Measurements from ENCODE around the gene ITPR2.
"Not testable (repeated sequence)": the region's sequence is repeated elsewhere in the genome, so short reads cannot be mapped to it uniquely, and the experiment has no call there.

ITPR2 gene

DNA sequence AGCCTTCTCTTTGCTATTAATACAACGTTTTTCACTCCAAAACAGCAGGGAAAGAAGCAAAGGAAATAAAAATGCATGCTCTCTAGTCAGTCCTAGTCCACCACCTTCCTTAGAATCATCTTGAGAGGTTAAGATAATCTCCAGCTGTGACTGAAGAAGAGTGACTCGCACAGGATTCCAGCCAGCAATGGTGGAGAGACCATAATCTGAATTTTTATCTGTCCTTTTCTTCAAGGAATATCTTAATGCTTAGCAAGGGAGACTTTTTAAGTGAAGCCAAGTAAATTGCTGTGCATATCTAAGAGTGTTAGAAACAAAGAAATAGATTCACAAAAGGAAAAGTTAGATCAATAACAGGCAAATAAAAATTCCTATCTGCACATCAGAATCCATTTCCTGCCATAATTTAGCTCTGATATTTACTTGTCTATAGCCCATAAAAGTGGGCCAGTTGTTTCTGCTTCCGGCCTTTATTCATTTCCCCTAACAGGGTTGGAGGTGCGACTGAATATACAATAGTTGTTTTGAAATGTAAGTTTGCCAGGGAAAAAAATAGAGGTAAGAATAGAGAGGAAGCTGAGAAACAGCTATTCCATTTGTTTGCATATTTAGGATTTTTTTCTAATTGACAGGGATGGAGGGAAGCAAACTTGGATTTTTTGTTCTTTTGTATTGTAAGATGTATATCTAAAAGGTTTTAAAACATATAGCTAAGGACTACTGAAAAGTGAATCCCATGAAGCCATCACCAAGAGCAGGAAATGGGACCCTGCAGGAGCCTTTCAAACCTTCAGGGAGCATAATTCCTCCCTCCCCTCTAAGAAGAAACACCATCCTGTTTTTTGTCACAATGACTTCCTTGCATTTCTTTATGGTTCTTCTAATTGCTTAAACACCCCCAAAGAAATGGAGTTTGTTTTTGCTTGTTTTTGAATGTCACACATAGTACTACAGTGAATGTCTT is 154.0 kb downstream of the ITPR2 start:
- TF ChIP-seq, protein P1, sequence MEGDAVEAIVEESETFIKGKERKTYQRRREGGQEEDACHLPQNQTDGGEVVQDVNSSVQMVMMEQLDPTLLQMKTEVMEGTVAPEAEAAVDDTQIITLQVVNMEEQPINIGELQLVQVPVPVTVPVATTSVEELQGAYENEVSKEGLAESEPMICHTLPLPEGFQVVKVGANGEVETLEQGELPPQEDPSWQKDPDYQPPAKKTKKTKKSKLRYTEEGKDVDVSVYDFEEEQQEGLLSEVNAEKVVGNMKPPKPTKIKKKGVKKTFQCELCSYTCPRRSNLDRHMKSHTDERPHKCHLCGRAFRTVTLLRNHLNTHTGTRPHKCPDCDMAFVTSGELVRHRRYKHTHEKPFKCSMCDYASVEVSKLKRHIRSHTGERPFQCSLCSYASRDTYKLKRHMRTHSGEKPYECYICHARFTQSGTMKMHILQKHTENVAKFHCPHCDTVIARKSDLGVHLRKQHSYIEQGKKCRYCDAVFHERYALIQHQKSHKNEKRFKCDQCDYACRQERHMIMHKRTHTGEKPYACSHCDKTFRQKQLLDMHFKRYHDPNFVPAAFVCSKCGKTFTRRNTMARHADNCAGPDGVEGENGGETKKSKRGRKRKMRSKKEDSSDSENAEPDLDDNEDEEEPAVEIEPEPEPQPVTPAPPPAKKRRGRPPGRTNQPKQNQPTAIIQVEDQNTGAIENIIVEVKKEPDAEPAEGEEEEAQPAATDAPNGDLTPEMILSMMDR (IDR thresholded peaks at IDR 0.05) = no peak

DNA sequence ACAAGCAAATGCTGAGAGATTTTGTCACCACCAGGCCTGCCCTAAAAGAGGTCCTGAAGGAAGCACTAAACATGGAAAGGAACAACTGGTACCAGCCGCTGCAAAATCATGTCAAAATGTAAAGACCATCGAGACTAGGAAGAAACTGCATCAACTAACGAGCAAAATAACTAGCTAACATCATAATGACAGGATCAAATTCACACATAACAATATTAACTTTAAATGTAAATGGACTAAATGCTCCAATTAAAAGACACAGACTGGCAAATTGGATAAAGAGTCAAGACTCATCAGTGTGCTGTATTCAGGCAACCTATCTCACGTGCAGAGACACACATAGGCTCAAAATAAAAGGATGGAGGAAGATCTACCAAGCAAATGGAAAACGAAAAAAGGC is 161.5 kb downstream of the ITPR2 start:
- H3K27me3 ChIP-seq; H3K4me1 ChIP-seq; H3K27ac ChIP-seq; H3K4me3 ChIP-seq; H3K36me3 ChIP-seq; intact Hi-C loops (cut with DNase I; ENCODE audit: low total_unique reads); H3K9me3 ChIP-seq; DNase-seq: not testable (repeated sequence)

More for the DNA sequence above, 154.0 kb downstream of the ITPR2 start:
- Histone ChIP-seq H3K4me1 (no peaks in the 10 kb centered on the region), H3K4me3 (no peak overlapping the region), H3K27me3 (no peaks in the 10 kb centered on the region), H3K9me3 (peaks cover 0 to 7% (median 0%) of the 10 kb centered on the region in 3 donors), H3K27ac (no peak overlapping the region), H3K36me3 (peaks cover 9 to 24% (median 17%) of the 10 kb centered on the region in 3 donors)
- no peak for DNase-seq
- intact Hi-C loops (cut with DNase I; ENCODE audit: low total_unique reads) = no loop called here

DNA sequence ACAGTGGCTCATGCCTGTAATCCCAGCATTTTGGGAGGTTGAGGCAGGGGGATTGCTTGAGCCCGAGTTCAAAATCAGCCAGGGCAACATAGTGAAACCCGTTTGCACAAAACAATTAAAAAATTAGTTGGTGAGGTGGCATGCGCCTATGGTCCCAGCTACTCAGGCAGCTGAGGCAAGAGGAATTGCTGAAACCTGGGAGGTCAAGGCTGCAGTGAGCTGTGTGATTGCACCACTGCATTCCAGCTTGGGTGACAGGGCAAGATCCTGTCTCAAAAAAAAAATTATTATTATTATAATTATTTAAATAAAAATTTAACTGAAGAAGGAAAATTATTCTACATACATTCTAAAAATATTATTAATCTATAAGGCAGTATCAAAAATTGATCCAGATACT is 164.1 kb downstream of the ITPR2 start:
- Histone ChIP-seq H3K4me3 (no peak overlapping the region), H3K9me3 (no peaks in the 10 kb centered on the region), H3K4me1 (no peaks in the 10 kb centered on the region), H3K36me3 (peaks cover 9 to 13% (median 9%) of the 10 kb centered on the region in 3 donors), H3K27ac (no peak overlapping the region), H3K27me3 (no peaks in the 10 kb centered on the region)
- intact Hi-C loops (cut with DNase I; ENCODE audit: low total_unique reads) = no loop called here
- TF ChIP-seq, protein P1 (IDR thresholded peaks at IDR 0.05) = no peak
- no peak for DNase-seq

DNA sequence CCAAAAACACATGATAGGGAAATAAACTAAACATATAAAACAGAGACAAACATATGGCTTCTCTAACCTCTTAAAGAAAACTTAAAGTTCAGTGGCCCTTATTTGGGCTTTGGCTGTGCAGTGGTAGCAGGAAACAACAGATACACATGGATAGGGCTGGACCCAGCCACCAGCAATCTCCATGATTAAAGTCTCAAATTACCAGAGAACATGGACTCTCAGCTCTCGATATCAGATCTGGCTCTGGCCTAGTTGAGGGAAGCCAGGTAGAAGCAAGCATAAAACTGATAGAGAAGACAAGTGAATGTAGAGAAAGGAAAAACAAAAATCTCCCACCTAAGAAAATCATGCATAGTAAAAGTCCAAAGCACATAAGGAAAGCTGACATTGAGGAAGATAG is 164.8 kb downstream of the ITPR2 start:
- no peak for DNase-seq
- intact Hi-C loops (cut with DNase I; ENCODE audit: low total_unique reads) = no loop called here
- H3K4me3 ChIP-seq = no peak overlapping the region
- H3K27ac ChIP-seq = no peak overlapping the region
- peaks cover 9 to 18% (median 14%) of the 10 kb centered on the region in 3 donors for H3K36me3 ChIP-seq
- no peaks in the 10 kb centered on the region for H3K4me1 ChIP-seq
- TF ChIP-seq, protein P1 (IDR thresholded peaks at IDR 0.05) = no peak
- H3K27me3 ChIP-seq = no peaks in the 10 kb centered on the region
- H3K9me3 ChIP-seq = no peaks in the 10 kb centered on the region

DNA sequence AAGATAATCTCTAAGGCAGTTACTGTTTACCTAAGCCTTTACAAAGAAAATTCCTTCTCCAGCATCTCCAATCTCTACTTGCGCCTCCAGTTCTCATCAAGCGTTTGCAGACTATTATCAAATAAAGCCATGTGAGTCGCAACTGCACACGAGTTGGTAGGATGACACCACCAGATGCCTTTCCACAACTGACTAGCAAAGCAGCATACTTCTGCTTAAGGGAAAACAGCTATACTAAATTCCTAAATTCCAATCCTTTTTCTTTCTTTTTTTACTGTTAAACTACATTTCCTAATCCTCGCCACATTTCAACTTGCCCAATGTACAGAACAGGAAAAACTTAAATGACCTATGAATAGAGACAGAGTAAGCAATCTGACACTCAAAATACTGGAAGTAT is 166.7 kb downstream of the ITPR2 start:
- Histone ChIP-seq H3K4me1 (no peaks in the 10 kb centered on the region), H3K27ac (no peak overlapping the region), H3K27me3 (no peaks in the 10 kb centered on the region), H3K4me3 (no peak overlapping the region), H3K9me3 (no peaks in the 10 kb centered on the region), H3K36me3 (peaks cover 9 to 26% (median 20%) of the 10 kb centered on the region in 3 donors)
- intact Hi-C loops (cut with DNase I; ENCODE audit: low total_unique reads) = no loop called here
- DNase-seq = no peak
- TF ChIP-seq, protein P1 (IDR thresholded peaks at IDR 0.05) = no peak

DNA sequence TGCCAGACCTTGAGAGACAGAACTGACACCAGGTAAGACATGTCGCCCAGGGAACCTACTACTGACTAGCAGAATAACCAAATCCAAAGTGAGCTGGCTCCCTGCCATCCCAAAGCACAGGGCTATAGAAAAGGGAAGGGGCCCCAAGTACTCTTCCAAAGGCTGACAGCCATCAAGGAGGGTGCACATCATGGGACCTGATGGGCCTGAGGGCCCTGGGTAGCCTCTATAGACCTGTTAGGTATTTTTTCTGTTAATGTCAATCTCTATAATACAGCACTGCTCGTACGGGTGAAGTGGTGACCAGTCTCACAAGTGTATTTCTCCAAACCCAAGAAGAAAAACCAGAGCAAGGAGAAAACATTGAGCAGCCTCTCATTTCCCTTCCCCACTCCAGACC is 171.6 kb downstream of the ITPR2 start:
- no peak overlapping the region for H3K27ac ChIP-seq
- H3K27me3 ChIP-seq = no peaks in the 10 kb centered on the region
- H3K4me3 ChIP-seq = no peak overlapping the region
- peaks cover 31 to 42% (median 35%) of the 10 kb centered on the region in 3 donors for H3K36me3 ChIP-seq
- no peaks in the 10 kb centered on the region for H3K4me1 ChIP-seq
- H3K9me3 ChIP-seq = no peaks in the 10 kb centered on the region
- intact Hi-C loops (cut with DNase I; ENCODE audit: low total_unique reads) = no loop called here
- no peak for DNase-seq
- TF ChIP-seq, protein P1 (IDR thresholded peaks at IDR 0.05) = no peak

All from tibial artery (tissue), 4 donors.